ENCODE data around the gene MEA1. TPM values are rescaled to one million over a fixed set of nuclear protein-coding genes. Genes with fewer than 3 reads are reported as not detected.

Gene MEA1
- total RNA-seq, 6 donors from 2014 or later: 32.1 to 52.6 (median 43.0) TPM

GRCh38 chr6:42996513-42996912 lies 17.2 kb downstream of the MEA1 start:
- Histone ChIP-seq H3K27ac (no peak overlapping the region), H3K9me3 (no peaks in the 10 kb centered on the region), H3K27me3 (no peaks in the 10 kb centered on the region), H3K36me3 (peaks cover 0 to 7% (median 4%) of the 10 kb centered on the region in 4 donors), H3K4me1 (no peaks in the 10 kb centered on the region), H3K4me3 (no peak overlapping the region)
- ATAC-seq (ENCODE audit: low FRiP score in 2 of 2) (no peak), DNase-seq (no peak)
- TF ChIP-seq POLR2AphosphoS5 (IDR thresholded peaks at IDR 0.05) (no peak), POLR2A (IDR thresholded peaks at IDR 0.05) (no peak), CTCF (IDR thresholded peaks at IDR 0.05) (no peak), EP300 (IDR thresholded peaks at IDR 0.05) (no peak)

- WGBS, 2 donors: 91 to 97% methylated on average over 2 of the region's 2 CpGs
- no peak for TF ChIP-seq POLR2AphosphoS5 (IDR thresholded peaks at IDR 0.05)
- no peak for TF ChIP-seq CTCF (IDR thresholded peaks at IDR 0.05)
- TF ChIP-seq EP300 (IDR thresholded peaks at IDR 0.05): no peak
- TF ChIP-seq POLR2A (IDR thresholded peaks at IDR 0.05): no peak
- DNase-seq (no peak), ATAC-seq (ENCODE audit: low FRiP score in 2 of 2) (no peak)
- H3K27me3 ChIP-seq: no peaks in the 10 kb centered on the region
- peaks cover 0 to 4% (median 4%) of the 10 kb centered on the region in 4 donors for H3K4me1 ChIP-seq
- no peak overlapping the region for H3K4me3 ChIP-seq
- H3K36me3 ChIP-seq: peaks cover 3 to 19% (median 12%) of the 10 kb centered on the region in 4 donors
- H3K27ac ChIP-seq: no peak overlapping the region
- no peaks in the 10 kb centered on the region for H3K9me3 ChIP-seq
Observed at GRCh38 chr6:42993445-42993844, 20.3 kb downstream of the MEA1 start.

- Histone ChIP-seq H3K4me3 (no peak overlapping the region), H3K27ac (no peak overlapping the region), H3K27me3 (no peaks in the 10 kb centered on the region), H3K4me1 (peaks cover 26 to 39% (median 37%) of the 10 kb centered on the region in 4 donors), H3K9me3 (no peaks in the 10 kb centered on the region), H3K36me3 (peaks cover 3 to 19% (median 12%) of the 10 kb centered on the region in 4 donors)
- WGBS, 2 donors: 91 to 94% methylated on average over 5 of the region's 5 CpGs
- DNase-seq (no peak), ATAC-seq (ENCODE audit: low FRiP score in 2 of 2) (no peak)
- TF ChIP-seq POLR2A (IDR thresholded peaks at IDR 0.05) (no peak), EP300 (IDR thresholded peaks at IDR 0.05) (no peak), POLR2AphosphoS5 (IDR thresholded peaks at IDR 0.05) (no peak), CTCF (IDR thresholded peaks at IDR 0.05) (no peak)
Observed at GRCh38 chr6:42989923-42990322, 23.8 kb downstream of the MEA1 start.

GRCh38 chr6:42988486-42989020 lies 25.2 kb downstream of the MEA1 start:
- DNase-seq (no peak), ATAC-seq (ENCODE audit: low FRiP score in 2 of 2) (no peak)
- Histone ChIP-seq H3K27me3 (no peaks in the 10 kb centered on the region), H3K9me3 (no peaks in the 10 kb centered on the region), H3K27ac (no peak overlapping the region), H3K4me3 (no peak overlapping the region), H3K36me3 (peaks cover 3 to 19% (median 12%) of the 10 kb centered on the region in 4 donors), H3K4me1 (peaks cover 29 to 45% (median 41%) of the 10 kb centered on the region in 4 donors)
- whole genome bisulfite sequencing, 2 donors: 69 to 75% methylated on average over 1 of the region's 1 CpG
- TF ChIP-seq POLR2A (IDR thresholded peaks at IDR 0.05): no peak
- TF ChIP-seq EP300 (IDR thresholded peaks at IDR 0.05): no peak
- TF ChIP-seq CTCF (IDR thresholded peaks at IDR 0.05): no peak
- TF ChIP-seq POLR2AphosphoS5 (IDR thresholded peaks at IDR 0.05): no peak
